H1 (cell line): ENCODE results near the gene LRCH1.

Experiments used
- BRCA1 ChIP-seq: IDR thresholded peaks from 2 replicates; pipeline ENCODE4 v1.6.1; 2012; ENCODE audit warnings: low read depth, low read length, improper control_type of control experiment
- CTCF ChIP-seq, 3 experiments: IDR thresholded peaks; 1 replicate in 2 of 3; 2 replicates in 1 of 3; pipeline versions ENCODE4 v1.5.1 to v1.6.1; 2011; ENCODE audit warnings: low read length in 3 of 3, mild to moderate bottlenecking in 3 of 3, inconsistent platforms in 2 of 3, low read depth in 1 of 3, moderate library complexity in 1 of 3; ENCODE audit not compliant: insufficient read depth in 1 of 3; ENCODE audit errors: control extremely low read depth in 1 of 3
- E2F6 ChIP-seq: IDR thresholded peaks from 2 replicates; pipeline ENCODE4 v1.6.1; 2012; ENCODE audit warnings: inconsistent platforms
- EZH2 ChIP-seq: fragments of 200-600 bp; sonication (generic); IDR thresholded peaks from 2 replicates; pipeline ENCODE4 v1.7.1; 2012; ENCODE audit warnings: low read depth, mild to moderate bottlenecking, moderate library complexity, low read length, inconsistent platforms; ENCODE audit not compliant: severe bottlenecking
- MAFK ChIP-seq: IDR thresholded peaks from 2 replicates; pipeline ENCODE4 v1.6.1; 2012; ENCODE audit warnings: low read depth, mild to moderate bottlenecking, improper control_type of control experiment, low read length
- POLR2A ChIP-seq, 2 experiments: IDR thresholded peaks; 1 replicate in 1 of 2; 2 replicates in 1 of 2; pipeline ENCODE4 v1.6.1; 2011; ENCODE audit warnings: low read depth in 2 of 2, low read length in 2 of 2, mild to moderate bottlenecking in 2 of 2; ENCODE audit errors: control extremely low read depth in 1 of 2
- POLR2AphosphoS5 ChIP-seq: IDR thresholded peaks from 2 replicates; pipeline ENCODE4 v1.6.1; 2011; ENCODE audit warnings: low read depth, low read length
- SP2 ChIP-seq: IDR thresholded peaks from 2 replicates; pipeline ENCODE4 v1.6.1; 2012; ENCODE audit warnings: mild to moderate bottlenecking, low read length, inconsistent platforms
- TAF1 ChIP-seq: IDR thresholded peaks from 2 replicates; pipeline ENCODE4 v1.6.1; 2011; ENCODE audit warnings: mild to moderate bottlenecking, low read depth, low read length
- YY1 ChIP-seq: IDR thresholded peaks from 2 replicates; pipeline ENCODE4 v1.6.1; 2011; ENCODE audit warnings: low read depth, mild to moderate bottlenecking, low read length

GRCh38 chr13:46572752-46573431, 19.9 kb downstream of the LRCH1 start:
- no peak for TF ChIP-seq SP2
- TF ChIP-seq MAFK = no peak
- no peak for TF ChIP-seq POLR2A (IDR thresholded peaks at IDR 0.05; ENCODE audit: control extremely low read depth in 1 of 2, low read depth in 2 of 2, low read length in 2 of 2)
- no peak for TF ChIP-seq EZH2
- TF ChIP-seq CTCF (IDR thresholded peaks at IDR 0.05; ENCODE audit: control extremely low read depth in 1 of 3, insufficient read depth in 1 of 3, low read depth in 1 of 3, low read length in 3 of 3) = no peak
- no peak for TF ChIP-seq YY1
- no peak for TF ChIP-seq POLR2AphosphoS5
- TF ChIP-seq E2F6 = no peak
- no peak for TF ChIP-seq TAF1
- TF ChIP-seq BRCA1 = no peak
